Activated T-cell treated with anti-CD3 and anti-CD28 coated beads, Interleukin-2, amount 50 U/mL, for 24 hours (primary cell): ENCODE results near the gene VPS25.
A peak's percentile ranks its signal among the peaks of the same experiment; 100 is the strongest.

Experiments used
- DNase-seq: peaks from one replicate; pipeline ENCODE4 v3.0.0-alpha.2; 2020
- H3K27ac Mint-ChIP-seq: 2 replicates; pipeline ENCODE4 v1.8.0; 2020; ENCODE audit warnings: mild to moderate bottlenecking, mixed read lengths
- H3K27me3 Mint-ChIP-seq: 2 replicates; pipeline ENCODE4 v1.8.0; 2020; ENCODE audit warnings: mixed read lengths
- H3K36me3 Mint-ChIP-seq: 2 replicates; pipeline ENCODE4 v1.8.0; 2020; ENCODE audit warnings: low read depth, mixed read lengths
- H3K4me1 Mint-ChIP-seq: 2 replicates; pipeline ENCODE4 v1.8.0; 2020; ENCODE audit warnings: low read depth, mixed read lengths
- H3K4me3 Mint-ChIP-seq: 2 replicates; pipeline ENCODE4 v1.8.0; 2020; ENCODE audit warnings: mild to moderate bottlenecking, moderate library complexity, mixed read lengths
- H3K9me3 Mint-ChIP-seq: 2 replicates; pipeline ENCODE4 v1.8.0; 2020; ENCODE audit warnings: mixed read lengths

VPS25 gene

DNA sequence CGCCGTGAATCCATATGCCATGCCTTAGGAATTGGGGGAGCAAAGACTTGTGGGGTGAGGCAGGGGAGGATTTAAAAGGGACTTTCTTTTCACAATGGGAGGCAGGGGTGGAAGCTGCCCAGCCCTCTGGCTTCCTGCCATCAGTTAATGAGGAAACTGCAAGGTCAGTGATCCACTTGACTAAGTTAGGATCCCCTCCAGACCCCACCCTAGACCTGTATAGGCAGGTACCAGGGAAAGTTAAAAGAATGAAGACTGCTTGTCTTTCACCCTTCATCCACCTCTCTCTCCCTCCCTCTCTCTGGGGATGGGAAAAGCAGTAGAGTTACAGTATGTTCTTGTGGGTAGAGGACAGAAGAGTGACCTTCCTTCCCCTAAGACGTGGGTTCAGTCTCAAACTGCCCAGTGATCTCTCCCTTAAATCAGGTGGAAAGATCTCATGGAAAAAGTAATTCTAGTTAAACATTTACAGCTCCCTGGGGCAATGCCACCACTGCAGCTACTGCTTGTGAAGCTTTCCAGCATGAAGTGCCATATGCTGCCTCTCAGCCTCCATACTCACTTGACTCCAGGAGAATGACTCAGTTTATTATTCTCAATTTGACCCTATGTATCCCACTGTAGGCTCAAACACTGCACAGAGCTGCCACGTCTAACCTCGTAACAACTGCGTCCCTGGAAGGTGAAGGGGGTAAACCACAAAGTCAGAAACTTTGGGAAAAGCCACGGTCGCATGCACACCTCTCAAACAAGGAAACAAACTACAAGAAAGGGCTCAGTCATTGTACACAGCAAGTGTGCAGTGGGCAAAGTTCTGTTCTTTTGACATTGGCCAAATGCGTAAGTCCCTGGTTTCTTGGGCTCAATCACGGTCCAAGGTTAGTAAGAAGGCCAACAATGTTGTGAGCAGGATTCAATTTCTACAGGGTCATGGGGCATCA is 24.1 kb downstream of the VPS25 start:
- no peak for DNase-seq
- Mint-ChIP-seq H3K4me3 (peak overlapping the region; percentile 94), H3K4me1 (peaks cover 25% of the 10 kb centered on the region), H3K27ac (peak overlapping the region; percentile 47), H3K9me3 (peaks cover 4% of the 10 kb centered on the region), H3K36me3 (peaks cover 19% of the 10 kb centered on the region), H3K27me3 (no peaks in the 10 kb centered on the region)

- H3K4me3 Mint-ChIP-seq = peak overlapping the region; percentile 94
- H3K27me3 Mint-ChIP-seq = no peaks in the 10 kb centered on the region
Measured at GRCh38 chr17:42798011-42798382, 24.7 kb downstream of the VPS25 start.

GRCh38 chr17:42798383-42799380 is 25.4 kb downstream of the VPS25 start, which contains the start of the genes CNTD1 and COA3:
TSS of gene CNTD1 (plus strand) at chr17:42798861. CDS start at chr17:42799068, 207 bp downstream.
TSS of gene COA3 (minus strand) at chr17:42798704. CDS start at chr17:42798681, 23 bp downstream.
- Mint-ChIP-seq H3K27ac (peak within 1 kb of the TSS; percentile 89), H3K9me3 (peaks cover 4% of the 10 kb centered on the region), H3K27me3 (no peaks in the 10 kb centered on the region), H3K4me1 (peaks cover 25% of the 10 kb centered on the region), H3K4me3 (peak within 1 kb of the TSS; percentile 94), H3K36me3 (peaks cover 19% of the 10 kb centered on the region)
- DNase-seq = peak; percentile 87

More at GRCh38 chr17:42798011-42798382, 24.7 kb downstream of the VPS25 start:
- Mint-ChIP-seq H3K27ac (peak overlapping the region; percentile 89), H3K9me3 (peaks cover 4% of the 10 kb centered on the region), H3K4me1 (peaks cover 25% of the 10 kb centered on the region), H3K36me3 (peaks cover 19% of the 10 kb centered on the region)
- no peak for DNase-seq

DNA sequence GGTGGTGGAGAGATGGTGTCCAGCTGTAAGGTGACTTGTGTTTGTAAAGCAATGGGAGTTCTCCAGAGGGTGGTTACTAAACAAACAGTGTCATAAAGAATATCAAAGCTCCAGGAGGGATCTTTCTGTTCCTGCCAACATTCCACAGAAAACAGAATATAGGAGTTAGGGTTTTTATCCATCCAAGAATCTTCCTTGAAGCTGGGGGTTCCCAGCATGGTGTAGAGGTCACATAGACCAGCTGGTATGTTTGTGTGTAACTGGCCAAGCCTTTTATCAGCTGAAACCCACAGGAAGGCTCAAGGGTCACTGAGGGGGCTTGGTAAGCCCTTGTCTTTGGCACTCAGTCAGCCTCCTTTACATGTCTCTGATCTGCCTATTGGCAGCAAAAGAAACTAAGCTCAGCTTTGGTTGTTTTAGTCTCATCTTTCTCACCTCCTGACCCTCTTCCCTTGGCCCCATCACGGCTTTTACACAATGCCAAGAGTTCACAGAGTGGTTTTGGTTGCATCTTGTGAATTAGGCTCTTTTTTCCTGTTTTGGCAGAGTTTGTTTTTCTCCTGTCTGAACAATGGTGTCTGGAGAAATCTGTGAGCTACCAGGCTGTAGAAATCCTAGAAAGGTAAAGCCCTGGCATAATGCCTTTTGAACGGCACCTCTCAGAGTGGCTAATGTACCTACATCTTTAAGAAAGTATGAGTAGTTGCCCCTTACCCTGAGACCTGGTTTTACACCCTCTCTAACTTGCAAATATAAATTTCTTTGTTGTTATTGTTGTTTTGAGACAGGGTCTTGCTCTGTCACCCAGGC is 30.0 kb downstream of the VPS25 start:
- Mint-ChIP-seq H3K27ac (no peak overlapping the region), H3K27me3 (no peaks in the 10 kb centered on the region), H3K36me3 (peaks cover 10% of the 10 kb centered on the region), H3K4me1 (peaks cover 5% of the 10 kb centered on the region), H3K9me3 (peaks cover 4% of the 10 kb centered on the region), H3K4me3 (no peak overlapping the region)
- DNase-seq = no peak

GRCh38 chr17:42804918-42805367 is 31.7 kb downstream of the VPS25 start:
- Mint-ChIP-seq H3K27me3 (no peaks in the 10 kb centered on the region), H3K27ac (no peak overlapping the region), H3K36me3 (peaks cover 19% of the 10 kb centered on the region), H3K4me1 (no peaks in the 10 kb centered on the region), H3K4me3 (no peak overlapping the region), H3K9me3 (no peaks in the 10 kb centered on the region)
- no peak for DNase-seq

DNA sequence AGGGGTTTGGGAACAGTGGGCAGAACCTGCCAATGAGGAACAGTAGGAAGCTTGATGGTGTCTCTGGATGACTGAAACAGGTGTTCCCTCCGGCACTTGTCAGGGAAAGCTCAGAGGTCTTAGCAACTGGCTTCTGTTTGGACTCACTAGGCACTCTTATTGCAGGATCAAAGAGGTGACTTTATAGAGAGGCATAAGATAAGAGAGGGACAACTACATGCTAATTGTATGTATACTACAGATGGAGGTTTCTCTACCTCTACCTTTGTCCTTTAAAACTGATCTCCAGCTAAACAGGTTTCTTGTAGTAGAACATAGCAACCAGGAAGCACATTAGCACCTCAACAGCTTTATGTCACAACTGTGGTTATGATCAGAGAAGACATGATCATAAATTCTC is 33.0 kb downstream of the VPS25 start:
- Mint-ChIP-seq H3K36me3 (peaks cover 31% of the 10 kb centered on the region), H3K27ac (no peak overlapping the region), H3K27me3 (no peaks in the 10 kb centered on the region)

DNA sequence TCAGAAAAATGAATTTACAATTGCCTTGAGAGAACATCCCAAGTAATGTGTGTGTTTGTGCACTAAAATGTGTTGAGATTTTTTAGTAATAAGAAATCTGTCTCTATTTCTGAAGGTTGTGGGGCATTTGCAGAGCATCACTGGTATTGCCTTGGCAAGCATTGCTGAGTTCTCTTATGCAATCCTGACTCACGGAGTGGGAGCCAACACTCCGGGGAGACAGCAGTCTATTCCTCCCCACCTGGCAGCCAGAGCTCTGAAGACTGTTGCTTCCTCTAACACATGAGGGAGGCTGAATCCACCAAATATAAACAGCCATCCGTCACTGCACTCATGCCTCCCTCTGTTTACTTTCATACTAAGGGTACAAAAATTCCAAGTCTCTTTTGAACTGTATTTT is 36.0 kb downstream of the VPS25 start:
- no peak overlapping the region for H3K4me3 Mint-ChIP-seq
- no peak overlapping the region for H3K27ac Mint-ChIP-seq
- DNase-seq = no peak
- H3K36me3 Mint-ChIP-seq = peaks cover 52% of the 10 kb centered on the region
- H3K4me1 Mint-ChIP-seq = no peaks in the 10 kb centered on the region
- no peaks in the 10 kb centered on the region for H3K27me3 Mint-ChIP-seq
- no peaks in the 10 kb centered on the region for H3K9me3 Mint-ChIP-seq

More for the DNA sequence above, 33.0 kb downstream of the VPS25 start:
- DNase-seq = no peak
- Mint-ChIP-seq H3K9me3 (no peaks in the 10 kb centered on the region), H3K4me3 (no peak overlapping the region), H3K4me1 (no peaks in the 10 kb centered on the region)

DNA sequence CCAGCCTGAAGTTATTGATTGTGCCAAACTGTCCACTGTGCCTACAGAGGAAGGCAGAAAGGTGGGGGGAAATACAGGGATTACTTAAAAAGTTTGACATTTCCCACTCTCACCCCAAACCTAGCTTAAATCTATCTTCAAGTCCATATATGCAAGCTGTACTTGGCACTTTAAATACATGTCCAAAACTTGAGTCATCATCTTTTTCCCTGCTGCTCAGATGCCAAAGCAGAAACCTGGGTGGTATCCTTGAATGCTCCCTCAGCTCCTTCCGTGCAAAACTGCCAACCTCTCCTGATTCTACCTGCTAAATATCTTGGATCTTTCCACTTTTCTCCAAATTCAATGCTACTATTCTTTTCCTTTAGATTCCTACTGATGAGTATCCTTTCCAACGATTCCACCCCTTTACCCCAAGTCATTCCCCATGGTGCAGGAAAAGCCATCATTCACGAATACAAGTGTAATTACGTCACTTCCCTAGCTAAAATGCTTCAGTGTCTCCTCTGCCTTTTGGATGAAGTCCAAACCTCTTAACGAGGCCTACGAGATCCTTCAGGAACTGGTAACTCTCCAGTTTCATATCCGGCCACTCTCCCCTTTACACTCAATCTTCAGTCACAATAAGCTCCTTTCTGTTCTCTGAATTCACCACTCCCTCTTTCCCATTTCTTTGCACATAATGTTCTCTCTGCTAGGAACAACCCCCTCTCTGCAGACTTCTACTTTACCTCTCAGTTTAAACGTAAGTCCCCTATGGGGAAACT is 41.6 kb downstream of the VPS25 start:
- H3K9me3 Mint-ChIP-seq = no peaks in the 10 kb centered on the region
- no peaks in the 10 kb centered on the region for H3K27me3 Mint-ChIP-seq
- H3K27ac Mint-ChIP-seq = no peak overlapping the region
- H3K4me1 Mint-ChIP-seq = no peaks in the 10 kb centered on the region
- no peak for DNase-seq
- H3K4me3 Mint-ChIP-seq = no peak overlapping the region
- peaks cover 90% of the 10 kb centered on the region for H3K36me3 Mint-ChIP-seq

DNA sequence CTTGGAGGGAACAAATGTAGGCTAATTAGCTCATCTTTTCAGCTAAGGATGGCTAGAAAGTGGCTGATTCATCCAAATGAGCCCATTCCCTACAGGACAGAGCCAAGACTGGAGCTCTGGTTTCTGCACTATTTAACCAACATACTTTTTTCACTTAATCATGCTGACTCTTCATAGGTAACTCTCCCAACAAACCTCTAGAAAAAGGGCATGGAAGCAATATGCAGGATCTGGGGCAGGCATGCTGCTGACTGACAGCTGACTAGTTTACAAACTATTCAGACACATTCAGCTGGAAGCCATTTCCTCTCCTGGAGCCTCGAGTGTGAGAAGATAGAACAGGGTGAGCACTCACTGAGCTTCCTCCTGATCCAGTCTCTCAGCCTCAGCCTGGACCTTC is 44.6 kb downstream of the VPS25 start:
- Mint-ChIP-seq H3K27me3 (no peaks in the 10 kb centered on the region), H3K27ac (peak overlapping the region; percentile 8), H3K9me3 (no peaks in the 10 kb centered on the region), H3K4me1 (peaks cover 24% of the 10 kb centered on the region), H3K36me3 (peaks cover 93% of the 10 kb centered on the region), H3K4me3 (no peak overlapping the region)
- DNase-seq = no peak

DNA sequence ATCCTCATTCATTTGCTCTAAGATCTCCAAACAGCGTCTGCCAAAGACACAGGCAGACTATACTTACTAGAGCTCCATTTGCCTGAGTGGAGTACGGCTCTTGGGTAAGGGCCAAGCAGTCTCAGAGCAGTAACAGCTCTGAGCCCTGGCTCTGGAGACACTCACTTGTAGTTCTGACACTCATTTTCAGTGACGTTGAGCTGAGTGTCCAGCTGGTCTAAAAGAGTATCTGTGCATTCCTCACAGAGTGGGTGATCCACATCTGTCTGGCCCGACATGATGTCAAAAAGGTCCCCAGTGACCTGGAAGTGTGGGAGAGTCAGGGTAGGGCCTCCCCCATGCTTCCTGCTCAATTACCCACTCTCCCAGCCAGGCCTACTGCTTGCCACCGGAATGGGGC is 45.1 kb downstream of the VPS25 start:
- DNase-seq = no peak
- Mint-ChIP-seq H3K4me1 (peaks cover 28% of the 10 kb centered on the region), H3K9me3 (no peaks in the 10 kb centered on the region), H3K27me3 (no peaks in the 10 kb centered on the region), H3K4me3 (no peak overlapping the region), H3K27ac (peak overlapping the region; percentile 8), H3K36me3 (peaks cover 94% of the 10 kb centered on the region)

GRCh38 chr17:42819939-42820535 is 46.8 kb downstream of the VPS25 start:
- DNase-seq = peak; percentile 73
- H3K9me3 Mint-ChIP-seq = no peaks in the 10 kb centered on the region
- no peaks in the 10 kb centered on the region for H3K27me3 Mint-ChIP-seq
- peak overlapping the region; percentile 11 for H3K27ac Mint-ChIP-seq
- H3K4me1 Mint-ChIP-seq = peaks cover 36% of the 10 kb centered on the region
- no peak overlapping the region for H3K4me3 Mint-ChIP-seq
- H3K36me3 Mint-ChIP-seq = peaks cover 85% of the 10 kb centered on the region

GRCh38 chr17:42821176-42821575 is 47.9 kb downstream of the VPS25 start:
- peak overlapping the region; percentile 55 for H3K27ac Mint-ChIP-seq
- peaks cover 74% of the 10 kb centered on the region for H3K36me3 Mint-ChIP-seq
- peaks cover 39% of the 10 kb centered on the region for H3K4me1 Mint-ChIP-seq
- DNase-seq = no peak
- H3K27me3 Mint-ChIP-seq = no peaks in the 10 kb centered on the region
- no peak overlapping the region for H3K4me3 Mint-ChIP-seq
- H3K9me3 Mint-ChIP-seq = no peaks in the 10 kb centered on the region

GRCh38 chr17:42827472-42827871 is 54.2 kb downstream of the VPS25 start:
- no peak overlapping the region for H3K4me3 Mint-ChIP-seq
- peaks cover 12% of the 10 kb centered on the region for H3K36me3 Mint-ChIP-seq
- H3K27me3 Mint-ChIP-seq = no peaks in the 10 kb centered on the region
- no peaks in the 10 kb centered on the region for H3K9me3 Mint-ChIP-seq
- DNase-seq = no peak
- H3K27ac Mint-ChIP-seq = no peak overlapping the region
- H3K4me1 Mint-ChIP-seq = peaks cover 27% of the 10 kb centered on the region
